HG02938 (cell line): ENCODE measurements around the gene IPP.
"Not testable (repeated sequence)": the region's sequence is repeated elsewhere in the genome, so short reads cannot be mapped to it uniquely, and the experiment has no call there.

ENCODE experiments used
- ATAC-seq: cut with Tn5 transposase; IDR thresholded peaks from one replicate; pipeline ENCODE4 v1.9.1; 2021; ENCODE audit warnings: mild to moderate bottlenecking, moderate library complexity; ENCODE audit not compliant: unreplicated experiment

Gene IPP

GRCh38 chr1:45685308-45686014 lies 65.0 kb downstream of the IPP start:
- no peak for ATAC-seq

GRCh38 chr1:45684402-45684801 lies 66.1 kb downstream of the IPP start:
- no peak for ATAC-seq

- ATAC-seq = no peak
Measured at GRCh38 chr1:45682942-45683341, 67.5 kb downstream of the IPP start.

GRCh38 chr1:45679123-45679522 lies 71.3 kb downstream of the IPP start:
- no peak for ATAC-seq

GRCh38 chr1:45678489-45678888 lies 72.0 kb downstream of the IPP start:
- ATAC-seq = no peak

- no peak for ATAC-seq
Measured at GRCh38 chr1:45677751-45678245, 72.7 kb downstream of the IPP start.

- ATAC-seq = not testable (repeated sequence)
Measured at GRCh38 chr1:45676553-45676952, 73.9 kb downstream of the IPP start.

- ATAC-seq = no peak
Measured at GRCh38 chr1:45674478-45674877, 76.0 kb downstream of the IPP start.

GRCh38 chr1:45673956-45674355 lies 76.5 kb downstream of the IPP start:
- no peak for ATAC-seq

- no peak for ATAC-seq
Measured at GRCh38 chr1:45669859-45670655, 80.4 kb downstream of the IPP start.

- no peak for ATAC-seq
Measured at GRCh38 chr1:45669379-45669778, 81.1 kb downstream of the IPP start.

GRCh38 chr1:45668526-45668925 lies 81.9 kb downstream of the IPP start:
- no peak for ATAC-seq

GRCh38 chr1:45667321-45668111 lies 82.9 kb downstream of the IPP start:
- ATAC-seq = no peak

- no peak for ATAC-seq
Measured at GRCh38 chr1:45666836-45667235, 83.6 kb downstream of the IPP start.

GRCh38 chr1:45660336-45660735 lies 90.1 kb downstream of the IPP start:
- no peak for ATAC-seq

GRCh38 chr1:45659222-45659621 lies 91.2 kb downstream of the IPP start:
- no peak for ATAC-seq

- no peak for ATAC-seq
Measured at GRCh38 chr1:45658171-45658570, 92.3 kb downstream of the IPP start.

GRCh38 chr1:45656573-45657226 lies 93.8 kb downstream of the IPP start:
- ATAC-seq = no peak

- no peak for ATAC-seq
Measured at GRCh38 chr1:45654540-45655280, 95.7 kb downstream of the IPP start.
